IPS-18a (cell line): Measurements from ENCODE around the gene BAIAP2.

Experiments
- H3K27ac ChIP-seq: one replicate; pipeline ENCODE4 v1.5.1; 2013; ENCODE audit warnings: low read length
- H3K27me3 ChIP-seq: one replicate; pipeline ENCODE4 v1.6.1; 2013; ENCODE audit warnings: mild to moderate bottlenecking, low read length; ENCODE audit not compliant: control insufficient read depth, insufficient read depth
- H3K36me3 ChIP-seq: one replicate; pipeline ENCODE4 v1.6.1; 2013; ENCODE audit warnings: low read depth, low read length; ENCODE audit not compliant: control insufficient read depth
- H3K4me1 ChIP-seq: one replicate; pipeline ENCODE4 v1.6.1; 2013; ENCODE audit warnings: low read depth, low read length; ENCODE audit not compliant: control insufficient read depth
- H3K4me3 ChIP-seq: one replicate; pipeline ENCODE4 v1.5.1; 2013; ENCODE audit warnings: low read length
- H3K9ac ChIP-seq: one replicate; pipeline ENCODE4 v1.6.1; 2013; ENCODE audit warnings: mild to moderate bottlenecking, low read length, moderate library complexity
- H3K9me3 ChIP-seq: one replicate; pipeline ENCODE4 v1.6.1; 2013; ENCODE audit warnings: low read depth, low read length; ENCODE audit not compliant: control insufficient read depth

Gene BAIAP2

GRCh38 chr17:81126281-81127132 lies 91.6 kb downstream of the BAIAP2 start:
- Histone ChIP-seq H3K4me3 (no peak overlapping the region), H3K9ac (no peak overlapping the region), H3K27me3 (no peaks in the 10 kb centered on the region), H3K36me3 (no peaks in the 10 kb centered on the region), H3K4me1 (no peaks in the 10 kb centered on the region), H3K9me3 (no peaks in the 10 kb centered on the region), H3K27ac (no peak overlapping the region)

GRCh38 chr17:81127133-81127455 lies 92.1 kb downstream of the BAIAP2 start:
- H3K4me3 ChIP-seq = no peak overlapping the region
- H3K9me3 ChIP-seq = no peaks in the 10 kb centered on the region
- H3K27me3 ChIP-seq = no peaks in the 10 kb centered on the region
- H3K36me3 ChIP-seq = no peaks in the 10 kb centered on the region
- no peaks in the 10 kb centered on the region for H3K4me1 ChIP-seq
- H3K9ac ChIP-seq = no peak overlapping the region
- H3K27ac ChIP-seq = no peak overlapping the region

- Histone ChIP-seq H3K9me3 (no peaks in the 10 kb centered on the region), H3K4me3 (no peak overlapping the region), H3K27me3 (no peaks in the 10 kb centered on the region), H3K27ac (no peak overlapping the region), H3K4me1 (no peaks in the 10 kb centered on the region), H3K36me3 (no peaks in the 10 kb centered on the region), H3K9ac (no peak overlapping the region)
Measured at GRCh38 chr17:81127526-81128177, 92.7 kb downstream of the BAIAP2 start.

GRCh38 chr17:81128338-81128737 lies 93.4 kb downstream of the BAIAP2 start:
- Histone ChIP-seq H3K27ac (no peak overlapping the region), H3K4me3 (no peak overlapping the region), H3K4me1 (no peaks in the 10 kb centered on the region), H3K36me3 (no peaks in the 10 kb centered on the region), H3K9me3 (no peaks in the 10 kb centered on the region), H3K9ac (no peak overlapping the region), H3K27me3 (no peaks in the 10 kb centered on the region)

- H3K4me3 ChIP-seq = no peak overlapping the region
- no peaks in the 10 kb centered on the region for H3K9me3 ChIP-seq
- no peak overlapping the region for H3K9ac ChIP-seq
- H3K27ac ChIP-seq = no peak overlapping the region
- no peaks in the 10 kb centered on the region for H3K36me3 ChIP-seq
- H3K4me1 ChIP-seq = no peaks in the 10 kb centered on the region
- H3K27me3 ChIP-seq = no peaks in the 10 kb centered on the region
Measured at GRCh38 chr17:81128774-81129173, 93.8 kb downstream of the BAIAP2 start.

GRCh38 chr17:81129289-81129688 lies 94.3 kb downstream of the BAIAP2 start:
- Histone ChIP-seq H3K27me3 (no peaks in the 10 kb centered on the region), H3K4me3 (no peak overlapping the region), H3K9ac (no peak overlapping the region), H3K4me1 (no peaks in the 10 kb centered on the region), H3K9me3 (no peaks in the 10 kb centered on the region), H3K27ac (no peak overlapping the region), H3K36me3 (no peaks in the 10 kb centered on the region)

GRCh38 chr17:81129711-81130367 lies 94.9 kb downstream of the BAIAP2 start:
- no peaks in the 10 kb centered on the region for H3K36me3 ChIP-seq
- H3K9ac ChIP-seq = no peak overlapping the region
- H3K27me3 ChIP-seq = no peaks in the 10 kb centered on the region
- H3K9me3 ChIP-seq = no peaks in the 10 kb centered on the region
- no peak overlapping the region for H3K27ac ChIP-seq
- no peaks in the 10 kb centered on the region for H3K4me1 ChIP-seq
- no peak overlapping the region for H3K4me3 ChIP-seq

- H3K27ac ChIP-seq = no peak overlapping the region
- H3K36me3 ChIP-seq = no peaks in the 10 kb centered on the region
- no peak overlapping the region for H3K9ac ChIP-seq
- no peaks in the 10 kb centered on the region for H3K4me1 ChIP-seq
- H3K4me3 ChIP-seq = no peak overlapping the region
- H3K9me3 ChIP-seq = no peaks in the 10 kb centered on the region
- H3K27me3 ChIP-seq = no peaks in the 10 kb centered on the region
Measured at GRCh38 chr17:81130385-81131361, 95.7 kb downstream of the BAIAP2 start.

- no peak overlapping the region for H3K9ac ChIP-seq
- no peak overlapping the region for H3K4me3 ChIP-seq
- H3K4me1 ChIP-seq = no peaks in the 10 kb centered on the region
- H3K36me3 ChIP-seq = no peaks in the 10 kb centered on the region
- H3K9me3 ChIP-seq = no peaks in the 10 kb centered on the region
- H3K27me3 ChIP-seq = no peaks in the 10 kb centered on the region
- H3K27ac ChIP-seq = no peak overlapping the region
Measured at GRCh38 chr17:81131486-81132196, 96.7 kb downstream of the BAIAP2 start.

- Histone ChIP-seq H3K27me3 (no peaks in the 10 kb centered on the region), H3K4me1 (no peaks in the 10 kb centered on the region), H3K9me3 (no peaks in the 10 kb centered on the region), H3K9ac (no peak overlapping the region), H3K4me3 (no peak overlapping the region), H3K27ac (no peak overlapping the region), H3K36me3 (no peaks in the 10 kb centered on the region)
Measured at GRCh38 chr17:81132197-81132540, 97.2 kb downstream of the BAIAP2 start.
